GM18526 (cell line): ENCODE results near the gene NTM.

ENCODE experiments used
- POLR2A ChIP-seq: IDR thresholded peaks from 3 replicates; pipeline ENCODE4 v1.6.1; 2011; ENCODE audit not compliant: insufficient read length; ENCODE audit errors: extremely low read depth

Gene NTM

GRCh38 chr11:131583421-131583820, 213.0 kb downstream of the NTM start:
- no peak for TF ChIP-seq POLR2A

- no peak for TF ChIP-seq POLR2A
Observed at GRCh38 chr11:131583938-131584337, 213.5 kb downstream of the NTM start.

GRCh38 chr11:131584785-131585592, 214.6 kb downstream of the NTM start:
- TF ChIP-seq POLR2A, result no peak

GRCh38 chr11:131588057-131588456, 217.6 kb downstream of the NTM start:
- TF ChIP-seq POLR2A, result no peak

- TF ChIP-seq POLR2A, result no peak
Observed at GRCh38 chr11:131591051-131591461, 220.6 kb downstream of the NTM start.

GRCh38 chr11:131592152-131592551, 221.7 kb downstream of the NTM start:
- TF ChIP-seq POLR2A, result no peak

- TF ChIP-seq POLR2A, result no peak
Observed at GRCh38 chr11:131592734-131593133, 222.3 kb downstream of the NTM start.

GRCh38 chr11:131593301-131593700, 222.9 kb downstream of the NTM start:
- TF ChIP-seq POLR2A, result no peak

- TF ChIP-seq POLR2A, result no peak
Observed at GRCh38 chr11:131595797-131596196, 225.4 kb downstream of the NTM start.

- no peak for TF ChIP-seq POLR2A
Observed at GRCh38 chr11:131597890-131598289, 227.5 kb downstream of the NTM start.

GRCh38 chr11:131598305-131598704, 227.9 kb downstream of the NTM start:
- no peak for TF ChIP-seq POLR2A

GRCh38 chr11:131599285-131599684, 228.9 kb downstream of the NTM start:
- TF ChIP-seq POLR2A, result no peak

GRCh38 chr11:131600628-131601027, 230.2 kb downstream of the NTM start:
- TF ChIP-seq POLR2A, result no peak

- no peak for TF ChIP-seq POLR2A
Observed at GRCh38 chr11:131601586-131601985, 231.2 kb downstream of the NTM start.

GRCh38 chr11:131602431-131602830, 232.0 kb downstream of the NTM start:
- TF ChIP-seq POLR2A, result no peak

GRCh38 chr11:131606811-131607335, 236.5 kb downstream of the NTM start:
- TF ChIP-seq POLR2A, result no peak

GRCh38 chr11:131609337-131609736, 238.9 kb downstream of the NTM start:
- no peak for TF ChIP-seq POLR2A
